Measurements from ENCODE around the gene RPS6KB2. TPM values are rescaled to one million over a fixed set of nuclear protein-coding genes. Genes with fewer than 3 reads are reported as not detected.

RPS6KB2 gene
- total RNA-seq, 2 experiments from 2014 or later, result 53.4 to 57.2 TPM

- Mint-ChIP-seq H3K27me3 (no peaks in the 10 kb centered on the region), H3K36me3 (ENCODE audit: low read depth) (peaks cover 57% of the 10 kb centered on the region), H3K27ac (peak overlapping the region; percentile 99), H3K4me1 (peaks cover 65% of the 10 kb centered on the region), H3K4me3 (peak overlapping the region; percentile 86), H3K9me3 (ENCODE audit: low read depth) (peaks cover 2% of the 10 kb centered on the region)
- ChIA-PET POLR2A (interaction anchor here (1.5 kb wide), 1 partner anchor 16 kb away, joined by 3 read pairs; the partner anchor contains the start of gene TMEM134), CTCF (interaction anchor here (0.6 kb wide), 2 partner anchors 37 to 85 kb away, joined by 3 read pairs; no protein-coding TSS in a partner anchor)
- DNase-seq, result peak; percentile 89
- intact Hi-C loops (cut with DNase I, micrococcal nuclease), result loop anchor here (1.0 to 10.0 kb wide), 9 partner anchors 16 to 850 kb away; partner anchors contain the start of genes ANKRD13D (in 1 of the 2), GRK2 (in 1 of the 2), PITPNM1 (in 1 of the 2) and PPP1CA (in 1 of the 2)
- peak; percentile 8 for ATAC-seq
Measured at GRCh38 chr11:67484847-67485311, 56.6 kb downstream of the RPS6KB2 start.

Other genes with a start within 250 kb of the RPS6KB2 start
- gene GRK2, start 162.0 kb upstream of the RPS6KB2 start, total RNA-seq, result 100 to 1,000 TPM; 202 to 241 TPM
- 10 to 100 TPM; 44.9 to 69.5 TPM for gene ANKRD13D, start 139.2 kb upstream of the RPS6KB2 start, total RNA-seq
- 10 to 100 TPM in 1 of 2 experiments, 1 to 10 TPM in 1; 6.0 to 11.1 TPM for gene SSH3, start 125.0 kb upstream of the RPS6KB2 start, total RNA-seq
- 10 to 100 TPM; 31.3 to 37.5 TPM for gene POLD4, start 74.9 kb upstream of the RPS6KB2 start, total RNA-seq
- under 1 TPM; 0.09 to 0.27 TPM for gene CLCF1, start 54.9 kb upstream of the RPS6KB2 start, total RNA-seq
- 10 to 100 TPM; 28.8 to 30.0 TPM for gene RAD9A, start 36.5 kb upstream of the RPS6KB2 start, total RNA-seq
- gene PPP1CA, start 26.6 kb upstream of the RPS6KB2 start, total RNA-seq, result 100 to 1,000 TPM; 199 to 227 TPM
- gene TBC1D10C, start 24.4 kb upstream of the RPS6KB2 start, total RNA-seq, result 100 to 1,000 TPM in 1 of 2 experiments, 10 to 100 TPM in 1; 83.2 to 123 TPM
- 1 to 10 TPM; 1.5 to 1.6 TPM for gene CARNS1, start 12.8 kb upstream of the RPS6KB2 start, total RNA-seq
- 10 to 100 TPM; 80.1 to 83.4 TPM for gene PTPRCAP, start 9.2 kb downstream of the RPS6KB2 start, total RNA-seq
- 100 to 1,000 TPM; 178 to 285 TPM for gene CORO1B, start 15.0 kb downstream of the RPS6KB2 start, total RNA-seq
- not detected for gene GPR152, start 24.2 kb downstream of the RPS6KB2 start, total RNA-seq
- gene CABP4, start 26.9 kb downstream of the RPS6KB2 start, total RNA-seq, result under 1 TPM; 0.37 to 0.46 TPM
- 10 to 100 TPM; 69.9 to 74.7 TPM for gene TMEM134, start 40.8 kb downstream of the RPS6KB2 start, total RNA-seq
- 100 to 1,000 TPM; 142 to 144 TPM for gene AIP, start 54.5 kb downstream of the RPS6KB2 start, total RNA-seq
- gene PITPNM1, start 76.9 kb downstream of the RPS6KB2 start, total RNA-seq, result 100 to 1,000 TPM in 1 of 2 experiments, 10 to 100 TPM in 1; 94.5 to 100 TPM
- 10 to 100 TPM; 64.1 to 68.7 TPM for gene CDK2AP2, start 79.7 kb downstream of the RPS6KB2 start, total RNA-seq
- gene CABP2, start 95.0 kb downstream of the RPS6KB2 start, total RNA-seq, result not detected
- gene GSTP1, start 155.3 kb downstream of the RPS6KB2 start, total RNA-seq, result 100 to 1,000 TPM; 376 to 463 TPM
- 100 to 1,000 TPM; 253 to 287 TPM for gene NDUFV1, start 178.4 kb downstream of the RPS6KB2 start, total RNA-seq
- gene NUDT8, start 201.4 kb downstream of the RPS6KB2 start, total RNA-seq, result 10 to 100 TPM; 17.0 to 23.4 TPM
- not detected for gene TBX10, start 211.3 kb downstream of the RPS6KB2 start, total RNA-seq
- under 1 TPM; 0.46 TPM for gene ACY3, start 222.2 kb downstream of the RPS6KB2 start, total RNA-seq
- gene ALDH3B2, start 246.1 kb downstream of the RPS6KB2 start, total RNA-seq, result not detected

Measured in activated CD4-positive, alpha-beta T cell treated with anti-CD3 and anti-CD28 coated beads for 36 hours (primary cell).